H1 (cell line): Measurements from ENCODE around the gene DDX41. TPM values are rescaled to one million over a fixed set of nuclear protein-coding genes. Genes with fewer than 3 reads are reported as not detected.

Source experiments
- CTCF ChIA-PET: fragments of 300-600 bp; sonication (Branson Sonifier 250); formaldehyde crosslinking; loops from one replicate; lab custom pipeline; 2021; ENCODE audit not compliant: partially characterized antibody; lab: Charles Lee
- POLR2A ChIA-PET: fragments of 300-600 bp; sonication (Branson Sonifier 250); formaldehyde crosslinking; loops from one replicate; lab custom pipeline; 2021; ENCODE audit warnings: inconsistent platforms; ENCODE audit not compliant: partially characterized antibody; lab: Charles Lee
- DNase-seq, 2 experiments: peaks; one replicate each; pipeline versions ENCODE4 v3.0.0 to v3.0.0-alpha.2; 2010 to 2022; ENCODE audit warnings: low spot score in 2 of 2, low read depth in 1 of 2, mixed read lengths in 1 of 2
- FAIRE-seq: peaks from 2 replicates; lab custom pipeline; 2011; peaks lifted over from hg19 to GRCh38; lab: Jason Lieb, UNC
- H2AFZ ChIP-seq: 2 replicates; pipeline ENCODE4 v1.8.1; 2012; ENCODE audit warnings: low read length, inconsistent platforms
- H2AK5ac ChIP-seq: 2 replicates; pipeline ENCODE4 v1.6.1; 2013; ENCODE audit warnings: low read depth, low read length
- H2BK120ac ChIP-seq: replicated peaks from 2 replicates; pipeline ENCODE3; 2013; ENCODE audit warnings: low read depth, low read length, inconsistent platforms
- H2BK12ac ChIP-seq: 2 replicates; pipeline ENCODE4 v1.6.1; 2013; ENCODE audit warnings: low read depth, low read length
- H2BK15ac ChIP-seq: 2 replicates; pipeline ENCODE4 v1.6.1; 2013; ENCODE audit warnings: low read length
- H2BK20ac ChIP-seq: 2 replicates; pipeline ENCODE4 v1.6.1; 2013; ENCODE audit warnings: low read length
- H2BK5ac ChIP-seq: 2 replicates; pipeline ENCODE4 v1.6.1; 2013; ENCODE audit warnings: low read depth, low read length
- H3K14ac ChIP-seq: 2 replicates; pipeline ENCODE4 v1.6.1; 2013; ENCODE audit warnings: inconsistent platforms; ENCODE audit not compliant: insufficient read length
- H3K18ac ChIP-seq: 2 replicates; pipeline ENCODE4 v1.6.1; 2013; ENCODE audit warnings: low read length; ENCODE audit errors: extremely low read depth
- H3K23ac ChIP-seq: 2 replicates; pipeline ENCODE4 v1.6.1; 2013; ENCODE audit warnings: inconsistent platforms; ENCODE audit not compliant: insufficient read length
- H3K23me2 ChIP-seq: 2 replicates; pipeline ENCODE4 v1.6.1; 2013; ENCODE audit warnings: low read depth, low read length
- H3K27ac ChIP-seq: 2 replicates; pipeline ENCODE4 v1.6.1; 2011; ENCODE audit warnings: low read depth, low read length, inconsistent platforms
- H3K27me3 ChIP-seq, 4 experiments: replicated peaks in 1 of 4; 1 replicate in 1 of 4; 2 replicates in 3 of 4; pipeline versions ENCODE4 v1.6.1 to v1.8.1; 2011 to 2013; ENCODE audit warnings: low read length in 3 of 4, mild to moderate bottlenecking in 3 of 4, inconsistent platforms in 2 of 4, mixed read lengths in 2 of 4, moderate library complexity in 1 of 4; ENCODE audit not compliant: control insufficient read depth in 3 of 4, insufficient read depth in 3 of 4; ENCODE audit errors: extremely low read depth in 1 of 4
- H3K36me3 ChIP-seq, 4 experiments: 2 replicates each; pipeline versions ENCODE4 v1.6.1 to v1.8.1; 2011 to 2013; ENCODE audit warnings: mild to moderate bottlenecking in 4 of 4, low read length in 3 of 4, moderate library complexity in 2 of 4, control low read depth in 1 of 4, inconsistent platforms in 1 of 4; ENCODE audit not compliant: insufficient read depth in 4 of 4, control insufficient read depth in 2 of 4
- H3K4ac ChIP-seq: replicated peaks from 2 replicates; pipeline ENCODE3; 2013; ENCODE audit warnings: low read length, low read depth, mixed read lengths, inconsistent platforms; ENCODE audit not compliant: insufficient read length
- H3K4me1 ChIP-seq, 4 experiments: replicated peaks in 1 of 4; 1 replicate in 1 of 4; 2 replicates in 3 of 4; pipeline versions ENCODE4 v1.6.1 to v1.8.1; 2011 to 2013; ENCODE audit warnings: low read length in 3 of 4, inconsistent platforms in 2 of 4, mixed read lengths in 1 of 4; ENCODE audit not compliant: insufficient read depth in 4 of 4, control insufficient read depth in 3 of 4
- H3K4me2 ChIP-seq, 2 experiments: 2 replicates each; pipeline versions ENCODE4 v1.6.1 to v1.8.1; 2011 to 2013; ENCODE audit warnings: low read depth in 2 of 2, low read length in 2 of 2, control low read depth in 1 of 2, inconsistent platforms in 1 of 2, mild to moderate bottlenecking in 1 of 2; ENCODE audit not compliant: insufficient read depth in 1 of 2
- H3K4me3 ChIP-seq, 4 experiments: fragments of 200-600, 300-600 bp in 1 of 4; sonication (generic), shearing (Covaris generic), sonication (Bioruptor Twin) in 1 of 4; 2 replicates each; pipeline versions ENCODE4 v1.5.1 to v1.8.1; 2011 to 2016; ENCODE audit warnings: low read length in 4 of 4, low read depth in 3 of 4, control low read depth in 2 of 4, inconsistent platforms in 2 of 4, mild to moderate bottlenecking in 2 of 4, mixed read lengths in 1 of 4, moderate library complexity in 1 of 4; ENCODE audit not compliant: insufficient read depth in 2 of 4; ENCODE audit errors: extremely low read depth in 1 of 4
- H3K56ac ChIP-seq: replicated peaks from 2 replicates; pipeline ENCODE3; 2013; ENCODE audit warnings: low read depth, mild to moderate bottlenecking, mixed read lengths, low read length, inconsistent platforms; ENCODE audit not compliant: insufficient read length
- H3K79me1 ChIP-seq: 2 replicates; pipeline ENCODE4 v1.6.1; 2013; ENCODE audit warnings: low read depth, low read length, control low read depth
- H3K79me2 ChIP-seq, 2 experiments: 2 replicates each; pipeline versions ENCODE4 v1.6.1 to v1.8.1; 2012 to 2013; ENCODE audit warnings: low read length in 2 of 2, mild to moderate bottlenecking in 2 of 2, inconsistent platforms in 1 of 2; ENCODE audit not compliant: insufficient read depth in 2 of 2, control insufficient read depth in 1 of 2
- H3K9ac ChIP-seq, 4 experiments: replicated peaks in 1 of 4; 1 replicate in 1 of 4; 2 replicates in 3 of 4; pipeline versions ENCODE4 v1.6.1 to v1.8.1; 2011 to 2013; ENCODE audit warnings: low read depth in 3 of 4, low read length in 3 of 4, control low read depth in 2 of 4, mild to moderate bottlenecking in 2 of 4, moderate library complexity in 2 of 4, inconsistent platforms in 1 of 4; ENCODE audit errors: extremely low read depth in 1 of 4
- H3K9me3 ChIP-seq, 2 experiments: 2 replicates each; pipeline versions ENCODE4 v1.6.1 to v1.8.1; 2012 to 2013; ENCODE audit warnings: mild to moderate bottlenecking in 2 of 2, moderate library complexity in 2 of 2, control low read depth in 1 of 2, inconsistent platforms in 1 of 2, low read depth in 1 of 2, low read length in 1 of 2, mixed read lengths in 1 of 2; ENCODE audit not compliant: insufficient read depth in 2 of 2
- H4K20me1 ChIP-seq, 2 experiments: replicated peaks in 1 of 2; 2 replicates each; pipeline versions ENCODE3 to v1.8.1; 2011 to 2013; ENCODE audit warnings: inconsistent platforms in 2 of 2, low read length in 2 of 2, mild to moderate bottlenecking in 1 of 2; ENCODE audit not compliant: insufficient read depth in 2 of 2, control insufficient read depth in 1 of 2
- H4K5ac ChIP-seq: 2 replicates; pipeline ENCODE4 v1.6.1; 2013; ENCODE audit warnings: low read length, low read depth, mixed read lengths, inconsistent platforms; ENCODE audit not compliant: insufficient read length
- H4K8ac ChIP-seq: 2 replicates; pipeline ENCODE4 v1.8.0; 2013; ENCODE audit warnings: mild to moderate bottlenecking, moderate library complexity, low read length, inconsistent platforms; ENCODE audit not compliant: insufficient read depth; ENCODE audit errors: extremely low read depth
- H4K91ac ChIP-seq: replicated peaks from 2 replicates; pipeline ENCODE3; 2013; ENCODE audit warnings: low read length, mixed read lengths, inconsistent platforms; ENCODE audit not compliant: insufficient read length
- ASH2L ChIP-seq: fragments of 200-600, 300-600 bp; sonication (generic); IDR thresholded peaks from one replicate; pipeline ENCODE4 v1.7.1; 2017; ENCODE audit warnings: low read length
- CBX5 ChIP-seq: fragments of 300-800, 300-1000 bp; sonication (generic); IDR thresholded peaks from 2 replicates; pipeline ENCODE4 v1.7.1; 2016; ENCODE audit warnings: antibody characterized with exemption, low read length, low read depth
- HDAC6 ChIP-seq: IDR thresholded peaks from one replicate; pipeline ENCODE4 v1.7.1; 2012; ENCODE audit warnings: low read depth, mild to moderate bottlenecking, inconsistent platforms, low read length, moderate library complexity
- KDM1A ChIP-seq: fragments of 200-600, 300-600 bp; sonication (generic); IDR thresholded peaks from 2 replicates; pipeline ENCODE4 v1.7.1; 2016; ENCODE audit warnings: mild to moderate bottlenecking, low read length, borderline replicate concordance
- PHF8 ChIP-seq: fragments of 200-600 bp; sonication (generic); conservative IDR thresholded peaks from 2 replicates; pipeline ENCODE4 v1.7.1; 2012; ENCODE audit warnings: low read depth, mild to moderate bottlenecking, inconsistent platforms, low read length, moderate library complexity
- SUZ12 ChIP-seq: fragments of 200-600 bp; sonication (generic); IDR thresholded peaks from 2 replicates; pipeline ENCODE4 v1.6.1; 2012; ENCODE audit warnings: mild to moderate bottlenecking, inconsistent platforms, low read length, moderate library complexity, mixed read lengths
- TAF7 ChIP-seq: optimal IDR thresholded peaks from 2 replicates; pipeline ENCODE3; 2011; ENCODE audit warnings: low read depth, mild to moderate bottlenecking, inconsistent platforms, low read length, moderate library complexity, borderline replicate concordance
- WGBS, 2 experiments: shearing (Covaris generic) in 1 of 2; methylation state at CpG; one replicate each; pipeline versions ENCODE4 v1.1.6 to v1.1.7; 2013 to 2015; ENCODE audit warnings: low lambda C conversion rate in 2 of 2, mixed read lengths in 2 of 2, inconsistent platforms in 1 of 2, low coverage in 1 of 2, missing lambda C conversion rate in 1 of 2; ENCODE audit not compliant: insufficient replicate concordance in 2 of 2, insufficient coverage in 1 of 2, insufficient read length in 1 of 2; ENCODE audit errors: extremely low coverage in 1 of 2, missing lambda C conversion rate in 1 of 2; 5-methylcytosine and 5-hydroxymethylcytosine counted together
- polyA plus RNA-seq, 7 experiments: library from polyadenylated mRNA; depleted of rRNA in 3 of 7; stranded (reverse) in 5 of 7; unstranded in 2 of 7; fragments of >200 nt in 5 of 7; fragments of 200-250 nt in 2 of 7; gene quantifications; 1 replicate in 5 of 7; 2 replicates in 1 of 7; 4 replicates in 1 of 7; pipeline versions ENCODE4 v1.2.1 to v1.2.3, GENCODE V29; 2011 to 2013; ENCODE audit warnings: missing spikeins in 2 of 7, mixed read lengths in 2 of 7
- total RNA-seq: library from RNA; stranded (reverse); fragmentation: NEBNext Ultra II Directional; extraction: Animal tissue kit (Norgen Biotek cat#: 25700); gene quantifications from 2 replicates; pipeline ENCODE4 v1.2.1, GENCODE V29; 2021
- TF ChIP-seq, protein P1 (sequence below): IDR thresholded peaks from 2 replicates; pipeline ENCODE4 v1.6.1; 2012; ENCODE audit warnings: inconsistent platforms

Gene DDX41
- total and polyA plus RNA-seq, 2 of the 8 experiments (the other 6 are each of a cell fraction or from before 2014, with no cell fraction given): 102 to 135 TPM

DNA sequence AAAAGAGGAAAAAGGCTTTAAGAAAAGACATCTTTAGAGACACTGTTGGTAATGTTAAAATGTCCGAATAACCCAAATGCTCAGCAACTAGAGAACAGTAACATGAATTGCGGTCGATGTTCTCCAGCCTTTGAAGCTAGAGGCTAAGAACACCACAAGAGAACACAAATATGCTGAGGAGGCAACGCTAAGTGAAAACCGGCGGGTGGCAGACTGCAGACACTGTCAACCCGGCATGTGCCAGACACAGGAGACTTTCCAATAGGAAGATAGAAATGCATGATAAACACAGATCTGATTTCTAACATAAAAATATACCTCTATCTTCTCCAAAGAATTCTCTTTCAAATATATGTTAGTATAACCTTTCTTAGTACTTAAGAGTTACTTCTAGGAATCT lies 18.4 kb upstream of the DDX41 start:
- FAIRE-seq (no peak), DNase-seq (no peak)
- Histone ChIP-seq H3K79me2 (peaks cover 0 to 4% of the 10 kb centered on the region in 2 experiments; a peak in 1 of 4 replicates), H3K14ac (no peak overlapping the region), H3K4me1 (0 out of 7 replicates have a peak, but pooled peaks cover 0 to 3% (median 0%) of the 10 kb centered on the region in 4 experiments), H3K4me3 (no peak overlapping the region), H3K79me1 (peaks cover 21% of the 10 kb centered on the region), H2BK15ac (no peak overlapping the region), H4K5ac (no peak overlapping the region), H2BK12ac (no peak overlapping the region), H4K8ac (no peak overlapping the region), H4K20me1 (peaks cover 0 to 19% of the 10 kb centered on the region in 2 experiments), H3K36me3 (peaks cover 16 to 69% (median 39%) of the 10 kb centered on the region in 4 experiments; a peak in 7 of 8 replicates), H2AK5ac (no peak overlapping the region), H2AFZ (no peak overlapping the region), H3K23ac (no peak overlapping the region), H3K9ac (no peak overlapping the region), H3K27ac (no peak overlapping the region), H2BK120ac (no peak overlapping the region), H2BK20ac (no peak overlapping the region), H3K27me3 (no peaks in the 10 kb centered on the region), H3K18ac (no peak overlapping the region), H3K56ac (no peak overlapping the region), H3K4me2 (no peak overlapping the region), H2BK5ac (no peak overlapping the region), H3K4ac (no peak overlapping the region), H4K91ac (no peak overlapping the region), H3K9me3 (no peaks in the 10 kb centered on the region), H3K23me2 (no peaks in the 10 kb centered on the region)
- ChIA-PET POLR2A (interaction anchor here (0.9 to 3.3 kb wide), 4 partner anchors 9 to 87 kb away, joined by 3 to 7 read pairs (median 4); no protein-coding TSS in a partner anchor), CTCF (interaction anchor here (3.1 kb wide), 1 partner anchor 11 kb away, joined by 14 read pairs; no protein-coding TSS in a partner anchor)
- WGBS, 2 experiments: 93% methylated on average over 7 of the region's 7 CpGs; no CpG with 5 or more reads in 1 of the 2 experiments
- no peak for TF ChIP-seq SUZ12
- TF ChIP-seq KDM1A: no peak
- no peak for TF ChIP-seq ASH2L
- no peak for TF ChIP-seq PHF8
- TF ChIP-seq, protein P1, sequence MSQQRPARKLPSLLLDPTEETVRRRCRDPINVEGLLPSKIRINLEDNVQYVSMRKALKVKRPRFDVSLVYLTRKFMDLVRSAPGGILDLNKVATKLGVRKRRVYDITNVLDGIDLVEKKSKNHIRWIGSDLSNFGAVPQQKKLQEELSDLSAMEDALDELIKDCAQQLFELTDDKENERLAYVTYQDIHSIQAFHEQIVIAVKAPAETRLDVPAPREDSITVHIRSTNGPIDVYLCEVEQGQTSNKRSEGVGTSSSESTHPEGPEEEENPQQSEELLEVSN: no peak
- TF ChIP-seq HDAC6: no peak
- TF ChIP-seq TAF7: no peak
- TF ChIP-seq CBX5: no peak
